Mammary microvascular endothelial cell (primary cell): ENCODE results near the gene KNOP1. TPM values are rescaled to one million over a fixed set of nuclear protein-coding genes. Genes with fewer than 3 reads are reported as not detected.

Source experiments
- total RNA-seq: library from RNA; depleted of rRNA; stranded (reverse); fragments of >200 nt; gene quantifications from 2 replicates; pipeline ENCODE4 v1.2.3, GENCODE V29; 2015

The KNOP1 gene
- total RNA-seq = 23.9 and 36.3 TPM in 2 replicates

DNA sequence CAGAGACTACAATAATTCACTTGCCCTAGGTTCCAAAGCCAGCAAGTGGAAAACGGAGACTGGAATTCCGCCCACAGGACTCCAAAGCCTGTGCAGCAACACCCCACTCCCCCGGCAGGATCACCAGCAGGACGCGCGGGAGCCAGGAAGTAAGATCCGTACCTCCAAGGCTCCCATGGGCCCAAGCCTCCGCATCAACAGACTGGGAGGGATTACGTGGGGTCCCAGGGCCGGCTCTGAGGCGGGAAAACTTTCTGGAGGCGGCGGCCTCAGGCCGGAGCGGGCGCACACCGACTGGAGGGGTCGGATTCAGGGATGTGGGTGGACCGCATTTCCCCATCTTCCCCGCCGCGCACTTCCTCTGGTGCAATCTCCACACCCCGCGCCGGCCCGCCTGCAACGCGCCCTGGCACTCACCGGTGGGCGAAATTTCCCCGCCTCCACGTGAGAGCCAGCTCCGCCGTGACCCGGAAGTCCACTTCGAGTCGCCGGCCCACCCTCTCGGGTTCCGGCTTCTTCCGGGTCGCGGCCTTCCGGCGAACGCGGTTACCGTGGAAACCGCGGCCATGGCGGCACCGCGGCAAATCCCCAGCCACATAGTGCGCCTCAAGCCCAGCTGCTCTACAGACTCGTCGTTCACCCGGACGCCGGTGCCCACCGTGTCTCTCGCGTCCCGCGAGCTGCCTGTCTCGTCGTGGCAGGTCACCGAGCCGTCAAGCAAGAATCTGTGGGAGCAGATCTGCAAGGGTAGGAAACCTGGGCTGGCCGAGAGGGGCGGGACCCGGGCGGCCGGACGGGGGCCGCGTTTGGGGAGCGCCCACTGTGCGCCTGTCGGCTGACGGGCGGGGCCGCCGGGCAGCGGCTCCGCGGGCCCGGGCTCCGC lies at the start of gene KNOP1, which contains the start of gene IQCK:
Gene KNOP1, minus strand, starts transcription at position 487 of the 883 bp plus-strand sequence. CDS start 3,192 bp downstream, outside the sequence.
Gene IQCK, plus strand, starts transcription at position 531 of the 883 bp plus-strand sequence. Its CDS starts 36 bp downstream, at position 567.

Other genes starting within 250 kb of the KNOP1 start
- 39.9 and 41.9 TPM in 2 replicates for gene GDE1, start 196.1 kb downstream of the KNOP1 start, total RNA-seq
- gene CCP110, start 194.3 kb downstream of the KNOP1 start, total RNA-seq = 6.3 and 6.4 TPM in 2 replicates
- gene VPS35L, start 162.5 kb downstream of the KNOP1 start, total RNA-seq = 54.4 and 58.5 TPM in 2 replicates
- 37.2 and 40.6 TPM in 2 replicates for gene IQCK, start within 50 bp of the KNOP1 start, total RNA-seq
- gene GPRC5B, start 166.6 kb upstream of the KNOP1 start, total RNA-seq = 74.1 and 80.0 TPM in 2 replicates